K562 (cell line): ENCODE results near the gene ATP1A2.

ENCODE experiments used
- SP1 ChIP-seq: sonication (generic); formaldehyde crosslinking; IDR thresholded peaks from 2 replicates; pipeline ENCODE4 v1.8.1; 2022; ENCODE audit warnings: mild to moderate bottlenecking, missing genetic modification reagents
- TAF1 ChIP-seq: IDR thresholded peaks from 2 replicates; pipeline ENCODE4 v1.6.1; 2011; ENCODE audit warnings: mild to moderate bottlenecking, low read length, moderate library complexity; ENCODE audit not compliant: insufficient read depth, control insufficient read depth, severe bottlenecking; ENCODE audit errors: extremely low read depth
- ZBTB1 ChIP-seq: sonication (generic); formaldehyde crosslinking; IDR thresholded peaks from 2 replicates; pipeline ENCODE4 v1.8.1; 2023; ENCODE audit warnings: missing genetic modification reagents, low read depth, mild to moderate bottlenecking, borderline replicate concordance
- TF ChIP-seq, protein P1 (sequence below): fragments of 250-450 bp; sonication (Bioruptor Pico); IDR thresholded peaks from 2 replicates; pipeline ENCODE4 v1.5.0; 2020; ENCODE audit warnings: mild to moderate bottlenecking
- TF ChIP-seq, protein P2 (sequence below), 3 experiments: IDR thresholded peaks in 2 of 3; conservative IDR thresholded peaks in 1 of 3; 2 replicates each; pipeline ENCODE4 v1.5.1; 2011 to 2012; ENCODE audit warnings: low read length in 3 of 3, mild to moderate bottlenecking in 3 of 3, control low read depth in 2 of 3, improper control_type of control experiment in 1 of 3, inconsistent platforms in 1 of 3, low read depth in 1 of 3, mixed read lengths in 1 of 3, moderate library complexity in 1 of 3; ENCODE audit not compliant: insufficient read depth in 2 of 3

DNA sequence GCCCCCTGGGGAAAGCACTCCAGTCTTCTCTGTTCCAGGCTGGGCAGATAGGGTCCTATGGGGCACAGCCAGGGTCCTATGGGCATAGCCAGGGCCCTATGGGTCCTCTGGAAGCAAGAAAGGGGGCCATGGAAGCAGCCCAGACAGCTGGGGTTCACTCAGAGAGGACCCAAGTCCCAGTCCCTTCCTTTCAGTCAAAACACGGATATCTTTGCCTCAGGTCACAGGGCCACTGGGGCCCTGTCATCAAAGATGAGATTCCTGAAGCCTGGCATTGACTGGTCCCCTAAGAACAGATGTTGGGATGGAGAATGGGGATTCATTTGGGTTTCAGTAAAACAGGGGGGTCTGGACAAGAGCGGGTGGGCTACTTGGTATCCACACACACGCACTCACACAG lies 25.7 kb upstream of the ATP1A2 start:
- TF ChIP-seq, protein P1, sequence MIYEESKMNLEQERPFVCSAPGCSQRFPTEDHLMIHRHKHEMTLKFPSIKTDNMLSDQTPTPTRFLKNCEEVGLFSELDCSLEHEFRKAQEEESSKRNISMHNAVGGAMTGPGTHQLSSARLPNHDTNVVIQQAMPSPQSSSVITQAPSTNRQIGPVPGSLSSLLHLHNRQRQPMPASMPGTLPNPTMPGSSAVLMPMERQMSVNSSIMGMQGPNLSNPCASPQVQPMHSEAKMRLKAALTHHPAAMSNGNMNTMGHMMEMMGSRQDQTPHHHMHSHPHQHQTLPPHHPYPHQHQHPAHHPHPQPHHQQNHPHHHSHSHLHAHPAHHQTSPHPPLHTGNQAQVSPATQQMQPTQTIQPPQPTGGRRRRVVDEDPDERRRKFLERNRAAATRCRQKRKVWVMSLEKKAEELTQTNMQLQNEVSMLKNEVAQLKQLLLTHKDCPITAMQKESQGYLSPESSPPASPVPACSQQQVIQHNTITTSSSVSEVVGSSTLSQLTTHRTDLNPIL, result no peak
- TF ChIP-seq ZBTB1 (CRISPR knock-in tag) (no peak), TAF1 (no peak), SP1 (CRISPR knock-in tag) (no peak)
- TF ChIP-seq, protein P2, sequence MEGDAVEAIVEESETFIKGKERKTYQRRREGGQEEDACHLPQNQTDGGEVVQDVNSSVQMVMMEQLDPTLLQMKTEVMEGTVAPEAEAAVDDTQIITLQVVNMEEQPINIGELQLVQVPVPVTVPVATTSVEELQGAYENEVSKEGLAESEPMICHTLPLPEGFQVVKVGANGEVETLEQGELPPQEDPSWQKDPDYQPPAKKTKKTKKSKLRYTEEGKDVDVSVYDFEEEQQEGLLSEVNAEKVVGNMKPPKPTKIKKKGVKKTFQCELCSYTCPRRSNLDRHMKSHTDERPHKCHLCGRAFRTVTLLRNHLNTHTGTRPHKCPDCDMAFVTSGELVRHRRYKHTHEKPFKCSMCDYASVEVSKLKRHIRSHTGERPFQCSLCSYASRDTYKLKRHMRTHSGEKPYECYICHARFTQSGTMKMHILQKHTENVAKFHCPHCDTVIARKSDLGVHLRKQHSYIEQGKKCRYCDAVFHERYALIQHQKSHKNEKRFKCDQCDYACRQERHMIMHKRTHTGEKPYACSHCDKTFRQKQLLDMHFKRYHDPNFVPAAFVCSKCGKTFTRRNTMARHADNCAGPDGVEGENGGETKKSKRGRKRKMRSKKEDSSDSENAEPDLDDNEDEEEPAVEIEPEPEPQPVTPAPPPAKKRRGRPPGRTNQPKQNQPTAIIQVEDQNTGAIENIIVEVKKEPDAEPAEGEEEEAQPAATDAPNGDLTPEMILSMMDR (IDR thresholded peaks at IDR 0.05 in 2 of 3, conservative IDR thresholded peaks at IDR 0.05 in 1 of 3; ENCODE audit: insufficient read depth in 2 of 3, low read depth in 1 of 3, low read length in 3 of 3), result no peak
